Metanephros (tissue), 1 donor: ENCODE measurements around the gene TPP1. TPM values are rescaled to one million over a fixed set of nuclear protein-coding genes. Genes with fewer than 3 reads are reported as not detected.

Experiments used
- total RNA-seq: library from RNA; depleted of rRNA; stranded (reverse); fragments of >200 nt; gene quantifications from one replicate; pipeline ENCODE4 v1.2.3, GENCODE V29; 2014

Gene TPP1
- 113 TPM for total RNA-seq

DNA sequence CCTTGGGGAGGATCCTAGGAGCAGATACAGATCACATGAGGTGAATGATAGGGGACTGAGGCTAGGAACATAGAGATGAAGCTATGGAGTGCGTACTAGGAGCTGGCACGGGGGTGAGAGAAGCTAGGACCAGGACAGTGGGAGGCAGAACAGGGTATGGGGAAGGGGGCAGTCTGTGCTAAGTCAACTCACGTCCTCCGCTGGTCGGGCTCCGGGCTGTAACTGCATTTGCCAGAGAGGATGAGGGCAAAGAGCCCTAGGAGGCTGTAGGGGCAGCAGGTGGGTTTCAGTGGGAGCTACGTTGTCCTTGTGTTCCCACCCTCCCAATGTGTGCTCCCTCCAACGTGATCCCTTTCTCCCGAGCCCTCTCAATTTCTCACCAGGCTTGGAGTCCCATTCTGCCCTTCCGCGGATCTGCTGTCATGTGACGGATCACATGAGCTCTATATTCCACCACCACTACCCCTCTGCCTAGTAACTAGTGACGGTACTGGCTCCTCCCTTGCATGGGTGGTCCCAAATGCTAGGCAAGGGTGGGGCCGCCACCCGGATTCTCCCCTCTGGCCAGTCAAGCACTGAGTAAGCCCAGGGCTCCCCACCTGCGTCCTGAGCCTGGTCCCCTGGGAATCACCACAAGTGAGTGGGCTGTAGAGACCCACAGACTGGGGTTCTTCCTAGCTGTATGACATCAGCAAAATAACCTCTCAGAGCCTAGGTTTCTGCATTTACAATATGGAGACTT lies at the start of gene TPP1:
Gene TPP1 (minus strand): TSS at position 419 of the 742 bp plus-strand sequence. CDS start 22 bp downstream, at position 397.

DNA sequence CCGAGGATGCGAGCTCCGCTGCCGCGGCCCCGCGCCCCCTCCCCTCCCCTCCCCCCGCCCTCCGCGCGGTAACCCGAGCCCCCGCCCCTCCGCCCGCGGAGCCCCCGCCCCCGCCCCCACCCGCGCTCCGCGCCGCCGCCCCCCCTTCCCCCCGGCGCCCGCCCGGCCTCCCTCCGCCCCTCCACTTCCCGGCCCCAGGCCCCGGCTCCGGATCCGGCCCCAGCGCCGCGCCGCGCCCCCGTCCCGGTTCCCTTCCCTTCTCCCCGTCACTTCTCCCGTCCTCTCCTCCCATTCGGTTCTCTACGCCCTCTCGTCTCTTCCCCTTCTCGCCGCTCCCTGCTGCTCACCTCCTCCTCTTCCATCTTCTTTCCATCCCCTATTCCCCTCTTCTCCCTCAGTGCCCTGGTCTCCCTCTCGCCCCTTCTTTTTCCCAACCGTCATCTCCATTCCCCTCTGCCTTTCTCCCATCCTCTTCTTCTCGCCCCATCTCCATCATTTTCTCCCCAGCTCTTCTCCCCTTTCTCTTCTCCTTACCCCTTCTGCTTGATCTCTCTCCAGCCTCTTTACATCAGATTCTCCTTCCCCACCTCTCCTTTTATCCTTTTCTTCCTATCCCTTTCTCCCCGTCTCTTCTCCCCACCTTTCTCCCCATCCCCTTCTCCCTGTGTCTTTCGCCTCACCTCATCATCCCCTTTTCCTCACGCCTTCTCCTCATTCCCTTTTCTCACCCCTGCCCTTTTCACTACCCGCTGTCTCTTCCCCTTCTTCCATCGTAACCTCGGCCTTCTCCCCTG lies 36.8 kb upstream of the TPP1 start, which contains the start of gene DCHS1:
Gene DCHS1 (minus strand): TSS at position 20 of the 794 bp plus-strand sequence. CDS start 14,196 bp downstream, outside the sequence.

DNA sequence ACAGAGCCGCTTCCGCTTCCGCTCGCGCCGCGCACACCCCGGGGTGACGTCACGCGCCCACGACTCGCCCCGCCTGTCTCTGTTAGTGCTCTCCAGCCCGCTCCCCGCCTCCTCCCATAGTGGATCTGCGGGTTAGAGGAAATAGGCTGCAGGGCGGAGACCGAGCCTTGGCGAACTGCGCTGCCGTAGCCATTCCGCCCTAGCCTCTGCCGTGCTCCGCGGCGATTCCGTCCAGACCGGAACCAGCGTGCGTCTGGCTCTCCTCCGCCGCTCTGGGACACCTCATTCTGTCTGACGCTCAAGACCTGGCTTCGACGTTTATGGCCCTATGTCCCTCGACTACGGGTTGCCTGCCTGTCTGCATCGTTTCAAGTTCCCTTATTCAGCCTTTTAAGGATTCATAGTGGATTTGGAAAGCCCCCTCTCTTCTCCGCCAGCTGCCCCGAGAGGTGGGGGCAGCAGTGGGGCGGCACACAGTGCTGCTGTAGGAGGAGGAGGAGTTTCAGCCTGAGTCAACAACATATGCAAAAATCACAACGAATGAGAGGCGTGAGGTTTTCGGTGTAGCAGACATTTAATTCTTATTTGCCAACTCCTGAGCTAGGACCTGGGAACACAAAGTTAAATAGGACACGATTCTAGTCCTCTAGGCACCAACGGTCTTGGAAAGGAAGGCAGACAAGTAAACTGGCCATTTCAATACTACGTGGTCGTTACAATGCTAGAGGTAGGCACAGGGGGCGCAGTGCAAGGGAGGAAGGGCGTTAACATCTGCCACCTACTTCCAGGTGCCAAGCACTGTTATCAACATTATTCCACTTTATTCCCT lies 6.8 kb downstream of the TPP1 start, which contains the start of gene TAF10:
Gene TAF10 (minus strand): TSS at position 4 of the 829 bp plus-strand sequence. CDS start 27 bp downstream, outside the sequence.

DNA sequence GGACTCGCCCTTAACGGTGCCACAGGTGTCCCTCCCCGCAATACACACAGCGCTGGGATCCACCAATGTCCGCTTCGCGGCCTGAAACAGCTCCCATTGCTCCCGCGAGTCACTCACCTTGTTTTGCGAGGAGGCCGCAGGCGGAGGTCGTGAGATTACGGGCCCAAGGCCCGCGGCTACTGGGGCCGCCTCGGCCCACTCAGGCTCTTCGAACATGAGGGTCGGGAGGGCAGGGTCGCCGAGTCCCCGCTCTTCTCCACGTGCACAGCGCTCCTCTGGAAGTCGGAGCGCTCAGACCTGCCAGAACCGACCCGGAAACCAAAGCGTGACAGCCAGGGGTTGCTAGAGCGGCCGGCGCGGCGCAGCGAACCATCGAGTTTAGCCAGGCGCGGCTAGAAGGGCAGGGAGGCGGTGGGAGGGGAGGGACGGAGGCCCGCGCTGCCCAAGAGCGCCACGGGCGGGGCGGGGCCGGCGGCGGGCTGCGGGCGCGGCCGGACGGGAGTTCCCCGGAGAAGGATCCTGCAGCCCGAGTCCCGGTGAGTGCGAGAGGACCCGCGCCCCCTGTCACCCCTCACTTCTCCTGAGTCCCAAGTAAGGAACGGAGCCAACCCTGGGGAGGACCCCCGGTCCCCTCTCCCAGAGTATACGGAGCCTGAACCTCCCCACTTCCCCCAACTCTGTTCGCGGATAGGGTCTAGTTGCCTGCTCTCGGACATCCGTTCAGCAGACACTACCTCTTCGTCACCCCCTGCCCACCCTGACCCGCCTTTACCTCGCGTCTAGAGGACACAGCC lies 15.7 kb downstream of the TPP1 start, which contains the start of the genes ILK and RRP8:
Gene ILK (plus strand): TSS at position 488 of the 794 bp plus-strand sequence. CDS start 498 bp downstream, outside the sequence.
Gene RRP8 (minus strand): TSS at position 330 of the 794 bp plus-strand sequence. CDS start 114 bp downstream, at position 216.

Other genes with a start within 250 kb of the TPP1 start
- gene SMPD1, start 228.9 kb downstream of the TPP1 start, total RNA-seq = 27.4 TPM
- 61.8 TPM for gene APBB1, start 200.3 kb downstream of the TPP1 start, total RNA-seq
- gene HPX, start 178.4 kb downstream of the TPP1 start, total RNA-seq = 2.5 TPM
- 48.8 TPM for gene TRIM3, start 145.5 kb downstream of the TPP1 start, total RNA-seq
- 44.1 TPM for gene ARFIP2, start 138.1 kb downstream of the TPP1 start, total RNA-seq
- 22.5 TPM for gene TIMM10B, start 137.9 kb downstream of the TPP1 start, total RNA-seq
- gene DNHD1, start 122.1 kb downstream of the TPP1 start, total RNA-seq = 11.6 TPM
- gene RRP8, start 15.8 kb downstream of the TPP1 start, total RNA-seq = 19.6 TPM
- 143 TPM for gene ILK, start 15.6 kb downstream of the TPP1 start, total RNA-seq
- 56.2 TPM for gene TAF10, start 7.2 kb downstream of the TPP1 start, total RNA-seq
- gene DCHS1, start 36.4 kb upstream of the TPP1 start, total RNA-seq = 73.7 TPM
- 40.5 TPM for gene MRPL17, start 63.9 kb upstream of the TPP1 start, total RNA-seq
- 0.18 TPM for gene OR2AG2, start 152.6 kb upstream of the TPP1 start, total RNA-seq
- not detected for gene OR2AG1, start 163.6 kb upstream of the TPP1 start, total RNA-seq
- 0.41 TPM for gene OR6A2, start 180.3 kb upstream of the TPP1 start, total RNA-seq
- not detected for gene OR10A5, start 226.3 kb upstream of the TPP1 start, total RNA-seq
- not detected for gene OR10A2, start 243.6 kb upstream of the TPP1 start, total RNA-seq